Measurements from ENCODE around the gene RNF34. TPM values are rescaled to one million over a fixed set of nuclear protein-coding genes. Genes with fewer than 3 reads are reported as not detected.

The RNF34 gene
- total RNA-seq, 1 experiment from 2014 or later, result 66.4 TPM

DNA sequence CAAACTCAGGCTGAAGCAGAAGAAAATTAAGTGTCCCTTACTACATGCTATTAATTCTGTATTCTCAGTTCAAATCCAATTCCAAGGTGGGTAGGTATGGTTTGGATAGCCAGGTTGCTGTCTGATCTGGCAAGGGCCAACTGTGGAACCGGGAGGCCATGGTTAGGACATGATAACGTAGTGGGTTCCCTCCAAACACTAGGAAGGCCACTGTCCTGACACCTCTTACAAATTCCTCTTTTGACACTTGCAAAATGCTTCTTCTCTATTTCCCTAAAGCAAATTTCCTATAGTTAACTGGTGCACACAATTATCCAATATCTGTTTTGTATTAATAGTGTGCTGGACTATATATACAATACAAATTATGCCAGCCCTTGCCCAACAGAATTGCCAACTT lies 70.8 kb downstream of the RNF34 start:
- Histone ChIP-seq H3K4me2 (ENCODE audit: insufficient read depth, insufficient read length, low read length) (no peak overlapping the region), H3K14ac (ENCODE audit: insufficient read depth, low read length) (no peak overlapping the region), H4K8ac (replicated peaks; ENCODE audit: insufficient read length, low read depth, low read length) (no peak overlapping the region), H3K23me2 (ENCODE audit: insufficient read length, low read depth, low read length, poor library complexity, severe bottlenecking) (peaks cover 7% of the 10 kb centered on the region), H2AFZ (ENCODE audit: low read length) (no peak overlapping the region), H3K9ac (ENCODE audit: extremely low read depth, insufficient read length, low read length) (no peak overlapping the region), H4K5ac (ENCODE audit: insufficient read length, low read depth, low read length) (no peak overlapping the region), H2BK15ac (ENCODE audit: low read depth, low read length) (no peak overlapping the region), H3K27ac (ENCODE audit: insufficient read length, low read depth, low read length) (no peak overlapping the region), H2BK5ac (ENCODE audit: insufficient read length, low read length) (no peak overlapping the region), H3K79me1 (ENCODE audit: insufficient read depth, low read depth, low read length, poor library complexity, severe bottlenecking) (peaks cover under 1% of the 10 kb centered on the region), H4K91ac (ENCODE audit: insufficient read length, low read depth, low read length) (no peak overlapping the region), H3K18ac (ENCODE audit: insufficient read length, low read depth, low read length) (no peak overlapping the region), H3K23ac (ENCODE audit: insufficient read length, low read depth, low read length) (no peak overlapping the region), H2BK12ac (ENCODE audit: insufficient read length, low read depth, low read length) (no peak overlapping the region), H3K56ac (ENCODE audit: insufficient read length, low read depth, low read length) (no peak overlapping the region), H3K9me3 (ENCODE audit: control insufficient read depth, low read depth, low read length) (no peaks in the 10 kb centered on the region), H3K4me1 (ENCODE audit: insufficient read depth, low read length) (peaks cover 3% of the 10 kb centered on the region; the same call in 1 of the 2 replicates), H2BK120ac (ENCODE audit: low read depth, low read length, poor library complexity, severe bottlenecking) (no peak overlapping the region), H3K79me2 (ENCODE audit: insufficient read depth, low read length) (peaks cover 2% of the 10 kb centered on the region; the same call in 1 of the 2 replicates), H2AK5ac (ENCODE audit: insufficient read length, low read length) (no peak overlapping the region), H3K27me3 (ENCODE audit: insufficient read depth, low read length) (no peaks in the 10 kb centered on the region), H2BK20ac (ENCODE audit: low read depth, low read length, poor library complexity, severe bottlenecking) (no peak overlapping the region), H3T11ph (ENCODE audit: low read length) (no peak overlapping the region), H4K20me1 (ENCODE audit: control insufficient read depth, insufficient read depth, insufficient read length) (no peaks in the 10 kb centered on the region), H3K4ac (ENCODE audit: low read depth, low read length) (no peak overlapping the region)
- no CpG with 5 or more reads among the region's 2 CpGs for WGBS (ENCODE audit: extremely low coverage, insufficient read length, low lambda C conversion rate)
- Mint-ChIP-seq H3K9me3 (peaks cover 0 to 2% of the 10 kb centered on the region in 2 experiments; a peak in 1 of 5 replicates), H3K27me3 (ENCODE audit: low read depth) (peaks cover 5% of the 10 kb centered on the region), H3K27ac (no peak overlapping the region; a peak in 1 of 7 replicates), H3K4me3 (no peak overlapping the region), H3K36me3 (ENCODE audit: insufficient read depth in 1 of 3, low read depth in 3 of 3) (peaks cover 0 to 3% (median 3%) of the 10 kb centered on the region in 3 experiments; a peak in 4 of 7 replicates), H3K4me1 (peaks cover 13 to 15% of the 10 kb centered on the region in 2 experiments)
- DNase-seq, result no peak
- TF ChIP-seq, protein P1, sequence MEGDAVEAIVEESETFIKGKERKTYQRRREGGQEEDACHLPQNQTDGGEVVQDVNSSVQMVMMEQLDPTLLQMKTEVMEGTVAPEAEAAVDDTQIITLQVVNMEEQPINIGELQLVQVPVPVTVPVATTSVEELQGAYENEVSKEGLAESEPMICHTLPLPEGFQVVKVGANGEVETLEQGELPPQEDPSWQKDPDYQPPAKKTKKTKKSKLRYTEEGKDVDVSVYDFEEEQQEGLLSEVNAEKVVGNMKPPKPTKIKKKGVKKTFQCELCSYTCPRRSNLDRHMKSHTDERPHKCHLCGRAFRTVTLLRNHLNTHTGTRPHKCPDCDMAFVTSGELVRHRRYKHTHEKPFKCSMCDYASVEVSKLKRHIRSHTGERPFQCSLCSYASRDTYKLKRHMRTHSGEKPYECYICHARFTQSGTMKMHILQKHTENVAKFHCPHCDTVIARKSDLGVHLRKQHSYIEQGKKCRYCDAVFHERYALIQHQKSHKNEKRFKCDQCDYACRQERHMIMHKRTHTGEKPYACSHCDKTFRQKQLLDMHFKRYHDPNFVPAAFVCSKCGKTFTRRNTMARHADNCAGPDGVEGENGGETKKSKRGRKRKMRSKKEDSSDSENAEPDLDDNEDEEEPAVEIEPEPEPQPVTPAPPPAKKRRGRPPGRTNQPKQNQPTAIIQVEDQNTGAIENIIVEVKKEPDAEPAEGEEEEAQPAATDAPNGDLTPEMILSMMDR (conservative IDR thresholded peaks at IDR 0.05), result no peak

All from H9 (cell line).